Thyroid gland (tissue), 4 donors: Measurements from ENCODE around the gene BTBD9. TPM values are rescaled to one million over a fixed set of nuclear protein-coding genes. Genes with fewer than 3 reads are reported as not detected.

Experiments used
- DNase-seq, 2 donors: peaks; one replicate each; pipeline ENCODE4 v3.0.0-alpha.2; 2019
- H3K27ac ChIP-seq, 3 donors: fragments of 200-600 bp; sonication (generic); 1 replicate in 2 of 3; 2 replicates in 1 of 3; pipeline ENCODE4 v1.5.1; 2016 to 2019; ENCODE audit warnings: mild to moderate bottlenecking in 1 of 3, moderate library complexity in 1 of 3
- H3K27me3 ChIP-seq: fragments of 200-600 bp; sonication (generic); one replicate; pipeline ENCODE4 v1.5.1; 2019
- H3K36me3 ChIP-seq, 2 donors: fragments of 200-600 bp; sonication (generic); one replicate each; pipeline ENCODE4 v1.5.1; 2016 to 2019
- H3K4me1 ChIP-seq, 2 donors: fragments of 200-600 bp; sonication (generic); one replicate each; pipeline ENCODE4 v1.5.1; 2017 to 2019
- H3K4me3 ChIP-seq, 3 donors: fragments of 200-600 bp; sonication (generic); replicated peaks in 1 of 3; 1 replicate in 2 of 3; 2 replicates in 1 of 3; pipeline ENCODE4 v1.5.1; 2016; ENCODE audit warnings: mild to moderate bottlenecking in 1 of 3
- H3K9me3 ChIP-seq: fragments of 200-600 bp; sonication (generic); one replicate; pipeline ENCODE4 v1.5.1; 2017
- POLR2A ChIP-seq, 2 donors: fragments of 450-650 bp; IDR thresholded peaks; one replicate each; pipeline ENCODE4 v1.6.1; 2017; ENCODE audit warnings: antibody characterized with exemption in 2 of 2, mild to moderate bottlenecking in 2 of 2, moderate library complexity in 1 of 2
- WGBS, 2 donors: methylation state at CpG; one replicate each; pipeline ENCODE4 v1.1.5; 2017; 5-methylcytosine and 5-hydroxymethylcytosine counted together
- intact Hi-C: fragments of 100-400 bp; cut with DNase I; formaldehyde crosslinking; loops from one replicate; pipeline ENCODE4 v1.15.1; 2023
- total RNA-seq, 4 donors: library from RNA; depleted of rRNA; stranded (reverse); fragments of >200 nt; gene quantifications; one replicate each; pipeline ENCODE4 v1.2.3, GENCODE V29; 2016
- TF ChIP-seq, protein P1 (sequence below), 6 experiments: fragments of 200-600 bp in 3 of 6; fragments of 450-650 bp in 3 of 6; sonication (generic) in 3 of 6; IDR thresholded peaks; one replicate each; pipeline ENCODE4 v1.5.1; 2016 to 2019; ENCODE audit warnings: antibody characterized with exemption in 6 of 6, mild to moderate bottlenecking in 2 of 6, inconsistent platforms in 1 of 6, moderate library complexity in 1 of 6

BTBD9 gene
- total RNA-seq, 4 donors from 2014 or later: 17.3 to 32.0 (median 27.4) TPM

DNA sequence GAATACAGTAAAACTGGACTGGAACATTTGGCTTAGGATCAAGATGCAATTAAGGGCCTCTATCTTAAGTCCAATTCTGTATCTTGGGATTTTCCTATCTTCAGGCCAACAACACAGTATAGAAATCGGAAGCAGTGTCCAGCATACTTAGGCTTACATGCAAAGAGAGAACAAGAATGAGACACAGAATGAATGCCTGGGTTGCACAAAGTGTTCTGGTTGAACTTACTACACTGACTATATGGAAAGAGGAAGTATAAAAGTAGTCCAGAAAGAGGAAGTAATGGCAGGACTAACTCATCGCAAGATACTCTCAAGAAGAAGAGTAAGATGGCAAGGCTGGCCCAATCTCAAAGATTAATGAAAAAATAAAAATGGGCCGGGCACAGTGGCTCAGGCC is 87.6 kb downstream of the BTBD9 start:
- Histone ChIP-seq H3K4me3 (no peak overlapping the region), H3K4me1 (no peaks in the 10 kb centered on the region), H3K9me3 (no peaks in the 10 kb centered on the region), H3K36me3 (no peaks in the 10 kb centered on the region), H3K27me3 (no peaks in the 10 kb centered on the region), H3K27ac (no peak overlapping the region)
- DNase-seq: no peak
- intact Hi-C loops: no loop called here
- TF ChIP-seq, protein P1, sequence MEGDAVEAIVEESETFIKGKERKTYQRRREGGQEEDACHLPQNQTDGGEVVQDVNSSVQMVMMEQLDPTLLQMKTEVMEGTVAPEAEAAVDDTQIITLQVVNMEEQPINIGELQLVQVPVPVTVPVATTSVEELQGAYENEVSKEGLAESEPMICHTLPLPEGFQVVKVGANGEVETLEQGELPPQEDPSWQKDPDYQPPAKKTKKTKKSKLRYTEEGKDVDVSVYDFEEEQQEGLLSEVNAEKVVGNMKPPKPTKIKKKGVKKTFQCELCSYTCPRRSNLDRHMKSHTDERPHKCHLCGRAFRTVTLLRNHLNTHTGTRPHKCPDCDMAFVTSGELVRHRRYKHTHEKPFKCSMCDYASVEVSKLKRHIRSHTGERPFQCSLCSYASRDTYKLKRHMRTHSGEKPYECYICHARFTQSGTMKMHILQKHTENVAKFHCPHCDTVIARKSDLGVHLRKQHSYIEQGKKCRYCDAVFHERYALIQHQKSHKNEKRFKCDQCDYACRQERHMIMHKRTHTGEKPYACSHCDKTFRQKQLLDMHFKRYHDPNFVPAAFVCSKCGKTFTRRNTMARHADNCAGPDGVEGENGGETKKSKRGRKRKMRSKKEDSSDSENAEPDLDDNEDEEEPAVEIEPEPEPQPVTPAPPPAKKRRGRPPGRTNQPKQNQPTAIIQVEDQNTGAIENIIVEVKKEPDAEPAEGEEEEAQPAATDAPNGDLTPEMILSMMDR (IDR thresholded peaks at IDR 0.05): no peak
- TF ChIP-seq POLR2A (IDR thresholded peaks at IDR 0.05): no peak
- 92 to 93% methylated on average over 3 of the region's 3 CpGs for WGBS, 2 donors

DNA sequence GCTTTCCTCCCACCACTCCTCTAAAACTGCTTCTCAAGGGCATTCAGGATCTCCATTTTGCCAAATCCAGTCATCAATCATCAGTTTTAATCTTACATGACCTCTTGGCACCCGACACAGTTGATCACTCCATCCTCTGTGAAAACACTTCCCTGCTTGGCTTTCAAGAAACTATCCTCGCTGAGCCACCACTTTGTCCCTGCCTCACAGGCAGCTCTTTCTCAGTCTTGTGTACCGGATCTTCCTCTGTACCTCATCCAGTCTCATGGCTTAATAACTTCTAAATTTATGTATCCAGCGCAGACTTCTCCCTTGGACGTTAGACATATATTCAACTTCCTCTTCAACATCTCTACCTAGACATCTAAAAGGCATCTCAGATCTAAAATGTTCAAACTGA is 89.9 kb downstream of the BTBD9 start:
- TF ChIP-seq POLR2A (IDR thresholded peaks at IDR 0.05): no peak
- TF ChIP-seq, protein P1 (IDR thresholded peaks at IDR 0.05): no peak
- Histone ChIP-seq H3K4me3 (no peak overlapping the region), H3K4me1 (no peaks in the 10 kb centered on the region), H3K27me3 (no peaks in the 10 kb centered on the region), H3K9me3 (no peaks in the 10 kb centered on the region), H3K27ac (no peak overlapping the region), H3K36me3 (no peaks in the 10 kb centered on the region)
- DNase-seq: no peak
- intact Hi-C loops: no loop called here
- WGBS, 2 donors: 84 to 87% methylated on average over 5 of the region's 5 CpGs

- TF ChIP-seq, protein P1 (IDR thresholded peaks at IDR 0.05): no peak
- TF ChIP-seq POLR2A (IDR thresholded peaks at IDR 0.05): no peak
- Histone ChIP-seq H3K36me3 (no peaks in the 10 kb centered on the region), H3K27ac (no peak overlapping the region), H3K9me3 (no peaks in the 10 kb centered on the region), H3K27me3 (no peaks in the 10 kb centered on the region), H3K4me3 (no peak overlapping the region), H3K4me1 (no peaks in the 10 kb centered on the region)
- intact Hi-C loops: no loop called here
- DNase-seq: no peak
- WGBS, 2 donors: 76 to 88% methylated on average over 2 of the region's 2 CpGs
Observed at GRCh38 chr6:38549180-38549579, 90.5 kb downstream of the BTBD9 start.

DNA sequence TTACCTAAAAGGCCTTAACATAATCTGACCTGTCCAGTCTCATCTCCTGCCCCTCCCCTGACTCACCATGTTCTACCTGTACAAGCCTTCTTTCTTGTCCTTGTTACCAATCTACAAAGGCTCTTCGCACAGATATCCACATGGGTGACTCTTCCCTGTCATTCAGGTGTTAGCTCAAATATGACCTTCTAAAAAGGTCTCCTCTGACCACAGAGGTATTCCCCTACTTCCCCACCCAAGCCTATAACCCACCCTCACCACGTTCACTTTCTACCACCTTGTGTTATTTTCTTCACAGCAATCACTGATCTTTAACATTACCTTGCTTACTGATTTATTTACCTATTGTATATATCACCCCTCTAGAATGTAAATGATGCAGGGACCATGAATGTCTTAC is 96.7 kb downstream of the BTBD9 start:
- Histone ChIP-seq H3K27me3 (no peaks in the 10 kb centered on the region), H3K4me3 (no peak overlapping the region), H3K4me1 (no peaks in the 10 kb centered on the region), H3K27ac (no peak overlapping the region), H3K9me3 (no peaks in the 10 kb centered on the region), H3K36me3 (no peaks in the 10 kb centered on the region)
- no peak for TF ChIP-seq POLR2A (IDR thresholded peaks at IDR 0.05)
- TF ChIP-seq, protein P1 (IDR thresholded peaks at IDR 0.05): no peak
- no peak for DNase-seq
- 91 to 94% methylated on average over 2 of the region's 2 CpGs for WGBS, 2 donors
- intact Hi-C loops: no loop called here

DNA sequence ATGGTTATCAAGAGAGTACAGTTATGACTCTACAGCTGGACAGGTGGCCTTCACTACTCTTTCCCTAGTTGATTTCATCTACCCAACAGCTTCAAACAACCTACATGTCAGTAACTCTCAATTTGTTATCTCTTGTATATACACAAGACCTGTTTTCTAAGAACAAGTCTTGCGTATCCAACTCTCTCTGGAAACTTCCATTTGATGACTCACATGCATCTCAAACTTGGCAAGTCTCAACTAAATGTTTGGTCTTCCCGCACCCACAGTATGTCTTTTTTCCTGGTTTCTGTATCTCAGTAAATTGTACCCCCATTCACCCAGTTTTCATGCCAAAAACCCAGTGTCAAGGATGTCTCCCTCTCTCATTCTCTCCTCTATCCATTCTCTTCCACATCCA is 97.7 kb downstream of the BTBD9 start:
- WGBS, 2 donors: 90 to 94% methylated on average over 2 of the region's 2 CpGs
- no peaks in the 10 kb centered on the region for H3K4me1 ChIP-seq

More for the DNA sequence above, 97.7 kb downstream of the BTBD9 start:
- Histone ChIP-seq H3K36me3 (no peaks in the 10 kb centered on the region), H3K27ac (no peak overlapping the region), H3K9me3 (no peaks in the 10 kb centered on the region), H3K4me3 (no peak overlapping the region), H3K27me3 (no peaks in the 10 kb centered on the region)
- no peak for DNase-seq
- intact Hi-C loops: no loop called here
- TF ChIP-seq, protein P1 (IDR thresholded peaks at IDR 0.05): no peak
- TF ChIP-seq POLR2A (IDR thresholded peaks at IDR 0.05): no peak
